GM21526 (cell line): ENCODE results near the gene MAPK1.
"Not testable (repeated sequence)": the region's sequence is repeated elsewhere in the genome, so short reads cannot be mapped to it uniquely, and the experiment has no call there.

Experiments used
- ATAC-seq: cut with Tn5 transposase; IDR thresholded peaks from one replicate; pipeline ENCODE4 v1.9.1; 2021; ENCODE audit warnings: moderate library complexity; ENCODE audit not compliant: unreplicated experiment, low FRiP score

MAPK1 gene

GRCh38 chr22:21882754-21883333 lies 15.4 kb upstream of the MAPK1 start:
- ATAC-seq = not testable (repeated sequence)

- ATAC-seq = no peak
These were observed 14.7 kb upstream of the MAPK1 start for GRCh38 chr22:21881841-21882753.

GRCh38 chr22:21876486-21877176 lies 9.2 kb upstream of the MAPK1 start:
- no peak for ATAC-seq

GRCh38 chr22:21874953-21875352 lies 7.5 kb upstream of the MAPK1 start:
- ATAC-seq = not testable (repeated sequence)

- no peak for ATAC-seq
These were observed 6.2 kb upstream of the MAPK1 start for GRCh38 chr22:21873619-21874018.

- not testable (repeated sequence) for ATAC-seq
These were observed 5.3 kb upstream of the MAPK1 start for GRCh38 chr22:21872741-21873140.

GRCh38 chr22:21868651-21869050 lies 1.2 kb upstream of the MAPK1 start:
- ATAC-seq = no peak

- ATAC-seq = peak; percentile 22
These were observed 465 bp downstream of the MAPK1 start for GRCh38 chr22:21866833-21867527.

GRCh38 chr22:21865041-21865440 lies 2.4 kb downstream of the MAPK1 start:
- no peak for ATAC-seq

- ATAC-seq = no peak
These were observed 4.8 kb downstream of the MAPK1 start for GRCh38 chr22:21862386-21863245.

GRCh38 chr22:21861851-21862250 lies 5.6 kb downstream of the MAPK1 start:
- ATAC-seq = no peak

- ATAC-seq = no peak
These were observed 6.1 kb downstream of the MAPK1 start for GRCh38 chr22:21861264-21861848.

GRCh38 chr22:21860491-21861039 lies 6.9 kb downstream of the MAPK1 start:
- no peak for ATAC-seq

- ATAC-seq = no peak
These were observed 9.2 kb downstream of the MAPK1 start for GRCh38 chr22:21858025-21858764.

- ATAC-seq = no peak
These were observed 9.9 kb downstream of the MAPK1 start for GRCh38 chr22:21857481-21857914.

- no peak for ATAC-seq
These were observed 10.6 kb downstream of the MAPK1 start for GRCh38 chr22:21856868-21857267.

GRCh38 chr22:21856197-21856596 lies 11.2 kb downstream of the MAPK1 start:
- ATAC-seq = no peak

- ATAC-seq = no peak
These were observed 11.8 kb downstream of the MAPK1 start for GRCh38 chr22:21855676-21856075.
